Astrocyte (in vitro differentiated cells and primary cell): ENCODE data around the gene MSL1.

Experiments used
- CTCF ChIP-seq: IDR thresholded peaks from 2 replicates; pipeline ENCODE4 v1.5.1; 2011; ENCODE audit warnings: low read depth, mild to moderate bottlenecking, inconsistent platforms, low read length, moderate library complexity; ENCODE audit not compliant: insufficient read depth
- EZH2 ChIP-seq: IDR thresholded peaks from 2 replicates; pipeline ENCODE4 v1.6.1; 2012; ENCODE audit warnings: mild to moderate bottlenecking, low read length, inconsistent platforms; ENCODE audit not compliant: insufficient read depth

- TF ChIP-seq CTCF (no peak), EZH2 (no peak)
Measured at GRCh38 chr17:40167685-40168261, 46.0 kb downstream of the MSL1 start.
